GM12878 (cell line): Measurements from ENCODE around the gene RGS4. TPM values are rescaled to one million over a fixed set of nuclear protein-coding genes. Genes with fewer than 3 reads are reported as not detected.

Source experiments
- ATAC-seq: fragments of 200-7000 bp; cut with Tn5 transposase; 3 replicates; pipeline ENCODE4 v1.9.1; 2020; ENCODE audit warnings: mild to moderate bottlenecking, moderate library complexity
- BruUV-seq: library from RNA; stranded (reverse); fragments of 400-500 nt; replicated peaks from 2 replicates; lab custom pipeline; 2021; lab: Mats Ljungman, UMichigan
- CTCF ChIA-PET: fragments of 300-600 bp; sonication (Branson Sonifier 250); formaldehyde crosslinking; extraction: SDS; loops from one replicate; lab custom pipeline; 2021; ENCODE audit warnings: inconsistent platforms; lab: Yijun Ruan, JAX
- POLR2A ChIA-PET: fragments of 350-600 bp; formaldehyde crosslinking; extraction: SDS; loops from one replicate; lab custom pipeline; 2021; ENCODE audit warnings: inconsistent platforms; lab: Charles Lee
- RAD21 ChIA-PET: fragments of 300-600 bp; sonication (Branson Sonifier 250); formaldehyde crosslinking; loops from one replicate; lab custom pipeline; 2023; ENCODE audit warnings: antibody characterized with exemption; ENCODE audit not compliant: unreplicated experiment; lab: Charles Lee
- SMC1A ChIA-PET: fragments of 300-600 bp; sonication (Branson Sonifier 250); formaldehyde crosslinking; loops from one replicate; lab custom pipeline; 2023; ENCODE audit not compliant: unreplicated experiment, uncharacterized antibody; lab: Charles Lee
- DNase-seq: peaks from one replicate; pipeline ENCODE4 v3.0.0-alpha.2; 2011; ENCODE audit warnings: low read depth, low spot score
- FAIRE-seq: peaks from 3 replicates; lab custom pipeline; 2011; peaks lifted over from hg19 to GRCh38; lab: Jason Lieb, UNC
- H2AFZ ChIP-seq: 2 replicates; pipeline ENCODE4 v1.6.0; 2011; ENCODE audit warnings: low read depth, low read length, control low read depth; ENCODE audit not compliant: control insufficient read depth
- H3K27ac ChIP-seq: 2 replicates; pipeline ENCODE4 v1.5.1; 2011; ENCODE audit warnings: control low read depth; ENCODE audit not compliant: control insufficient read depth, insufficient read depth
- H3K27me3 ChIP-seq, 2 experiments: replicated peaks in 1 of 2; 2 replicates each; pipeline versions ENCODE4 v1.6.0 to v1.6.1; 2011; ENCODE audit warnings: low read length in 1 of 2; ENCODE audit not compliant: control insufficient read depth in 2 of 2, insufficient read depth in 2 of 2
- H3K36me3 ChIP-seq, 2 experiments: 2 replicates each; pipeline ENCODE4 v1.5.1; 2011; ENCODE audit warnings: low read length in 1 of 2; ENCODE audit not compliant: control insufficient read depth in 2 of 2, insufficient read depth in 2 of 2
- H3K4me1 ChIP-seq: 2 replicates; pipeline ENCODE4 v1.6.1; 2011; ENCODE audit warnings: mild to moderate bottlenecking, low read length, moderate library complexity, mixed read lengths; ENCODE audit not compliant: control insufficient read depth, insufficient read depth
- H3K4me2 ChIP-seq: 2 replicates; pipeline ENCODE4 v1.6.0; 2011; ENCODE audit warnings: control low read depth; ENCODE audit not compliant: control insufficient read depth, insufficient read depth
- H3K4me3 ChIP-seq: fragments of 200-600 bp; sonication (generic); 2 replicates; pipeline ENCODE4 v1.5.1; 2016
- H3K79me2 ChIP-seq: 2 replicates; pipeline ENCODE4 v1.6.0; 2011; ENCODE audit warnings: low read length; ENCODE audit not compliant: control insufficient read depth, insufficient read depth
- H3K9ac ChIP-seq: 2 replicates; pipeline ENCODE4 v1.8.0; 2011; ENCODE audit warnings: low read length, control low read depth, mixed read lengths; ENCODE audit not compliant: control insufficient read depth, insufficient read depth
- H3K9me3 ChIP-seq: replicated peaks from 3 replicates; pipeline ENCODE4 v1.5.1; 2011; ENCODE audit warnings: mild to moderate bottlenecking, low read length; ENCODE audit not compliant: control insufficient read depth, insufficient read depth
- H4K20me1 ChIP-seq: 2 replicates; pipeline ENCODE4 v1.6.0; 2011; ENCODE audit not compliant: control insufficient read depth, insufficient read depth
- BRCA1 ChIP-seq: IDR thresholded peaks from 2 replicates; pipeline ENCODE4 v1.6.1; 2011; ENCODE audit warnings: low read depth, low read length, improper control_type of control experiment
- CHD1 ChIP-seq: IDR thresholded peaks from 2 replicates; pipeline ENCODE4 v1.6.1; 2012; ENCODE audit warnings: low read depth, low read length, improper control_type of control experiment
- HDAC2 ChIP-seq: fragments of 200-600 bp; sonication (generic); IDR thresholded peaks from 2 replicates; pipeline ENCODE4 v1.6.1; 2017
- POLR2AphosphoS5 ChIP-seq: IDR thresholded peaks from 2 replicates; pipeline ENCODE4 v1.6.1; 2011; ENCODE audit warnings: mild to moderate bottlenecking, low read length, inconsistent platforms
- RBBP5 ChIP-seq: fragments of 200-600 bp; sonication (generic); conservative IDR thresholded peaks from 2 replicates; pipeline ENCODE4 v1.6.1; 2016
- SMC3 ChIP-seq: IDR thresholded peaks from 2 replicates; pipeline ENCODE4 v1.6.1; 2011; ENCODE audit warnings: low read length, improper control_type of control experiment, borderline replicate concordance
- WGBS: methylation state at CpG from one replicate; pipeline ENCODE4 v1.1.6; 2016; ENCODE audit warnings: low lambda C conversion rate; ENCODE audit not compliant: insufficient replicate concordance, insufficient coverage; ENCODE audit errors: missing lambda C conversion rate; 5-methylcytosine and 5-hydroxymethylcytosine counted together
- in situ Hi-C: fragments of 300-500 bp; cut with MboI; formaldehyde crosslinking; loops from 9 replicates; pipeline ENCODE4 v1.14.3; 2018; ENCODE audit warnings: mixed read lengths
- intact Hi-C: fragments of 100-400 bp; cut with micrococcal nuclease; formaldehyde crosslinking; loops from one replicate; pipeline ENCODE4 v1.14.2; 2022; ENCODE audit not compliant: unreplicated experiment
- polyA plus RNA-seq, 11 experiments: library from polyadenylated mRNA; depleted of rRNA in 4 of 11; unstranded in 6 of 11; stranded (reverse) in 5 of 11; fragments of >200 nt; fragmentation: Nextera tagmentation in 4 of 11; fragmentation: Illumina TruSeq in 1 of 11; extraction: Ambion mirVana in 4 of 11; extraction: Trizol in 1 of 11; gene quantifications; 1 replicate in 1 of 11; 2 replicates in 10 of 11; pipeline versions ENCODE4 v1.2.1 to v1.2.3, GENCODE V29; 2011 to 2016; ENCODE audit warnings: inconsistent platforms in 2 of 11, missing spikeins in 2 of 11, low read depth in 1 of 11
- total RNA-seq, 4 experiments: library from RNA; depleted of rRNA in 3 of 4; stranded (reverse); fragments of >200 nt in 3 of 4; fragmentation: Illumina TruSeq in 1 of 4; extraction: Trizol in 1 of 4; gene quantifications; 2 replicates each; pipeline versions ENCODE4 v1.2.1 to v1.2.3, GENCODE V29; 2013 to 2021
- TF ChIP-seq, protein P1 (sequence below): IDR thresholded peaks from 2 replicates; pipeline ENCODE4 v1.6.1; 2012; ENCODE audit warnings: improper control_type of control experiment, low read depth, low read length; ENCODE audit not compliant: insufficient replicate concordance
- TF ChIP-seq, protein P2 (sequence below): fragments of 450-650 bp; IDR thresholded peaks from 2 replicates; pipeline ENCODE4 v1.6.1; 2018; ENCODE audit warnings: mild to moderate bottlenecking, low read depth, moderate library complexity; ENCODE audit not compliant: partially characterized antibody
- TF ChIP-seq, protein P3 (sequence below): fragments of 450-650 bp; IDR thresholded peaks from 2 replicates; pipeline ENCODE4 v1.6.1; 2017; ENCODE audit warnings: borderline replicate concordance
- TF ChIP-seq, protein P4 (sequence below): IDR thresholded peaks from 2 replicates; pipeline ENCODE4 v1.6.1; 2012; ENCODE audit warnings: low read depth, low read length, improper control_type of control experiment

Gene RGS4
- total and polyA plus RNA-seq, 10 of the 15 experiments (the other 5 are each of a cell fraction or from before 2014, with no cell fraction given), result 0.05 to 0.14 TPM; not detected in 8

DNA sequence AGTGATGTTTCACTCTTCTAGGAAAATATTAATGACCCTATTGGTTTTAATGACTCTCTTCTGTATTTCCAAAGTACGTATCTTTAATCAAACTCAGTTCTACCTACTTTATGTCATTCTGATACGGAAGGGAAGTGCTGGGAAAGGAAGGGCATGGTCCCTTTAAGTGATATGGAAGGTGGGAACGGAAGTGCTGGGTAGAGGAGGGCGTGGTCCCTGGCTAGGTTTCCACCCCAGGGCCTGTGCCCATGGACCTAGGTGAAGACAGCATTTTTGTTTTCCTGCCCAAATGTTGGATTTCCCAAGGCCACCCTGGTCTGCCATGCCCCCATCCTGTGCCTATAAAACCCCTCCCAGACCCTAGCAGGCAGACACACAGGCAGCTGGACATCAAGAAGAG lies 24.0 kb downstream of the RGS4 start (continued):
- TF ChIP-seq, protein P1, sequence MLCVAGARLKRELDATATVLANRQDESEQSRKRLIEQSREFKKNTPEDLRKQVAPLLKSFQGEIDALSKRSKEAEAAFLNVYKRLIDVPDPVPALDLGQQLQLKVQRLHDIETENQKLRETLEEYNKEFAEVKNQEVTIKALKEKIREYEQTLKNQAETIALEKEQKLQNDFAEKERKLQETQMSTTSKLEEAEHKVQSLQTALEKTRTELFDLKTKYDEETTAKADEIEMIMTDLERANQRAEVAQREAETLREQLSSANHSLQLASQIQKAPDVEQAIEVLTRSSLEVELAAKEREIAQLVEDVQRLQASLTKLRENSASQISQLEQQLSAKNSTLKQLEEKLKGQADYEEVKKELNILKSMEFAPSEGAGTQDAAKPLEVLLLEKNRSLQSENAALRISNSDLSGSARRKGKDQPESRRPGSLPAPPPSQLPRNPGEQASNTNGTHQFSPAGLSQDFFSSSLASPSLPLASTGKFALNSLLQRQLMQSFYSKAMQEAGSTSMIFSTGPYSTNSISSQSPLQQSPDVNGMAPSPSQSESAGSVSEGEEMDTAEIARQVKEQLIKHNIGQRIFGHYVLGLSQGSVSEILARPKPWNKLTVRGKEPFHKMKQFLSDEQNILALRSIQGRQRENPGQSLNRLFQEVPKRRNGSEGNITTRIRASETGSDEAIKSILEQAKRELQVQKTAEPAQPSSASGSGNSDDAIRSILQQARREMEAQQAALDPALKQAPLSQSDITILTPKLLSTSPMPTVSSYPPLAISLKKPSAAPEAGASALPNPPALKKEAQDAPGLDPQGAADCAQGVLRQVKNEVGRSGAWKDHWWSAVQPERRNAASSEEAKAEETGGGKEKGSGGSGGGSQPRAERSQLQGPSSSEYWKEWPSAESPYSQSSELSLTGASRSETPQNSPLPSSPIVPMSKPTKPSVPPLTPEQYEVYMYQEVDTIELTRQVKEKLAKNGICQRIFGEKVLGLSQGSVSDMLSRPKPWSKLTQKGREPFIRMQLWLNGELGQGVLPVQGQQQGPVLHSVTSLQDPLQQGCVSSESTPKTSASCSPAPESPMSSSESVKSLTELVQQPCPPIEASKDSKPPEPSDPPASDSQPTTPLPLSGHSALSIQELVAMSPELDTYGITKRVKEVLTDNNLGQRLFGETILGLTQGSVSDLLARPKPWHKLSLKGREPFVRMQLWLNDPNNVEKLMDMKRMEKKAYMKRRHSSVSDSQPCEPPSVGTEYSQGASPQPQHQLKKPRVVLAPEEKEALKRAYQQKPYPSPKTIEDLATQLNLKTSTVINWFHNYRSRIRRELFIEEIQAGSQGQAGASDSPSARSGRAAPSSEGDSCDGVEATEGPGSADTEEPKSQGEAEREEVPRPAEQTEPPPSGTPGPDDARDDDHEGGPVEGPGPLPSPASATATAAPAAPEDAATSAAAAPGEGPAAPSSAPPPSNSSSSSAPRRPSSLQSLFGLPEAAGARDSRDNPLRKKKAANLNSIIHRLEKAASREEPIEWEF, result no peak

DNA sequence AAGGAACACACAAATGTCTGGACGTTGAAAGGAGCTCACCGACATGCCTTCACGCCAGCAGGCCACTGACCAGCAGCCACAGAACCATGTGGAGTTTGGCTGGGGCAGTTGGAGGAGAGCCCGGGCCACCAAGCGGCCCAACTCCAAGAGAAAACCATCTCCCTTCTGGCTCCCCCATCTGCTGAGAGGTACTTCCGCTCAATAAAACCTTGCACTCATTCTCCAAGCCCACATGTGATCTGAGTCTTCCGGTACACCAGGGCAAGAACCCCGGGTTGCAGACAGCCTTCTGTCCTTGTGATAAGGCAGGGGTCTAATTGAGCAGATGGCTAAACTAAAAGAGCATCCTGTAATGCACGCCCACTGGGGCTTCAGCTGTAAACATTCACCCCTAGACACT lies 24.4 kb downstream of the RGS4 start:
- no TSS peak for BruUV-seq
- ChIA-PET POLR2A (no interaction called here), CTCF (interaction anchor here (1.0 to 1.3 kb wide), 2 partner anchors 22 to 24 kb away, joined by 3 to 4 read pairs; partner anchors contain the start of gene RGS4)
- TF ChIP-seq, protein P2, sequence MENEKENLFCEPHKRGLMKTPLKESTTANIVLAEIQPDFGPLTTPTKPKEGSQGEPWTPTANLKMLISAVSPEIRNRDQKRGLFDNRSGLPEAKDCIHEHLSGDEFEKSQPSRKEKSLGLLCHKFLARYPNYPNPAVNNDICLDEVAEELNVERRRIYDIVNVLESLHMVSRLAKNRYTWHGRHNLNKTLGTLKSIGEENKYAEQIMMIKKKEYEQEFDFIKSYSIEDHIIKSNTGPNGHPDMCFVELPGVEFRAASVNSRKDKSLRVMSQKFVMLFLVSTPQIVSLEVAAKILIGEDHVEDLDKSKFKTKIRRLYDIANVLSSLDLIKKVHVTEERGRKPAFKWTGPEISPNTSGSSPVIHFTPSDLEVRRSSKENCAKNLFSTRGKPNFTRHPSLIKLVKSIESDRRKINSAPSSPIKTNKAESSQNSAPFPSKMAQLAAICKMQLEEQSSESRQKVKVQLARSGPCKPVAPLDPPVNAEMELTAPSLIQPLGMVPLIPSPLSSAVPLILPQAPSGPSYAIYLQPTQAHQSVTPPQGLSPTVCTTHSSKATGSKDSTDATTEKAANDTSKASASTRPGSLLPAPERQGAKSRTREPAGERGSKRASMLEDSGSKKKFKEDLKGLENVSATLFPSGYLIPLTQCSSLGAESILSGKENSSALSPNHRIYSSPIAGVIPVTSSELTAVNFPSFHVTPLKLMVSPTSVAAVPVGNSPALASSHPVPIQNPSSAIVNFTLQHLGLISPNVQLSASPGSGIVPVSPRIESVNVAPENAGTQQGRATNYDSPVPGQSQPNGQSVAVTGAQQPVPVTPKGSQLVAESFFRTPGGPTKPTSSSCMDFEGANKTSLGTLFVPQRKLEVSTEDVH, result no peak
- TF ChIP-seq CHD1 (no peak), SMC3 (no peak), BRCA1 (no peak), POLR2AphosphoS5 (no peak), HDAC2 (no peak), RBBP5 (no peak)
- TF ChIP-seq, protein P3, sequence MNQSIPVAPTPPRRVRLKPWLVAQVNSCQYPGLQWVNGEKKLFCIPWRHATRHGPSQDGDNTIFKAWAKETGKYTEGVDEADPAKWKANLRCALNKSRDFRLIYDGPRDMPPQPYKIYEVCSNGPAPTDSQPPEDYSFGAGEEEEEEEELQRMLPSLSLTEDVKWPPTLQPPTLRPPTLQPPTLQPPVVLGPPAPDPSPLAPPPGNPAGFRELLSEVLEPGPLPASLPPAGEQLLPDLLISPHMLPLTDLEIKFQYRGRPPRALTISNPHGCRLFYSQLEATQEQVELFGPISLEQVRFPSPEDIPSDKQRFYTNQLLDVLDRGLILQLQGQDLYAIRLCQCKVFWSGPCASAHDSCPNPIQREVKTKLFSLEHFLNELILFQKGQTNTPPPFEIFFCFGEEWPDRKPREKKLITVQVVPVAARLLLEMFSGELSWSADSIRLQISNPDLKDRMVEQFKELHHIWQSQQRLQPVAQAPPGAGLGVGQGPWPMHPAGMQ, result no peak
- TF ChIP-seq, protein P4, sequence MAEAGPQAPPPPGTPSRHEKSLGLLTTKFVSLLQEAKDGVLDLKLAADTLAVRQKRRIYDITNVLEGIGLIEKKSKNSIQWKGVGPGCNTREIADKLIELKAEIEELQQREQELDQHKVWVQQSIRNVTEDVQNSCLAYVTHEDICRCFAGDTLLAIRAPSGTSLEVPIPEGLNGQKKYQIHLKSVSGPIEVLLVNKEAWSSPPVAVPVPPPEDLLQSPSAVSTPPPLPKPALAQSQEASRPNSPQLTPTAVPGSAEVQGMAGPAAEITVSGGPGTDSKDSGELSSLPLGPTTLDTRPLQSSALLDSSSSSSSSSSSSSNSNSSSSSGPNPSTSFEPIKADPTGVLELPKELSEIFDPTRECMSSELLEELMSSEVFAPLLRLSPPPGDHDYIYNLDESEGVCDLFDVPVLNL, result no peak

More for the DNA sequence above, 24.4 kb downstream of the RGS4 start:
- no peak overlapping the region for H2AFZ ChIP-seq
- no peaks in the 10 kb centered on the region for H4K20me1 ChIP-seq
- no peak overlapping the region for H3K27ac ChIP-seq
- intact Hi-C loops (no loop called here), in situ Hi-C loops (no loop called here)
- 66% methylated on average over 9 of the region's 9 CpGs for WGBS
- no peak overlapping the region for H3K4me2 ChIP-seq
- FAIRE-seq (no peak), DNase-seq (no peak), ATAC-seq (no peak)
- H3K9ac ChIP-seq, result no peak overlapping the region
- no peaks in the 10 kb centered on the region for H3K36me3 ChIP-seq
- RAD21 ChIA-PET, result no interaction called here
- SMC1A ChIA-PET, result interaction anchor here (1.4 kb wide), 1 partner anchor 222 kb away, joined by 3 read pairs; no protein-coding TSS in a partner anchor
- no peaks in the 10 kb centered on the region for H3K79me2 ChIP-seq
- H3K9me3 ChIP-seq, result no peaks in the 10 kb centered on the region
- H3K4me1 ChIP-seq, result no peaks in the 10 kb centered on the region
- H3K4me3 ChIP-seq, result no peak overlapping the region
- H3K27me3 ChIP-seq, result no peaks in the 10 kb centered on the region
